ENCODE results near the gene KLF2.

Gene KLF2

GRCh38 chr19:16368385-16369305, 44.0 kb downstream of the KLF2 start:
- H3K4me3 ChIP-seq (ENCODE audit: low read length), result no peak overlapping the region
- H3K9me3 ChIP-seq (ENCODE audit: insufficient read depth, low read depth, low read length), result no peaks in the 10 kb centered on the region
- no peaks in the 10 kb centered on the region for H3K27me3 ChIP-seq (ENCODE audit: insufficient read depth, low read length)
- peaks cover 8% of the 10 kb centered on the region; the same call in 1 of the 2 replicates for H3K4me1 ChIP-seq (ENCODE audit: insufficient read depth, low read length)
- H3K27ac ChIP-seq (ENCODE audit: low read length), result no peak overlapping the region
- peaks cover 12% of the 10 kb centered on the region; the same call in 1 of the 2 replicates for H3K36me3 ChIP-seq (ENCODE audit: insufficient read depth, low read depth, low read length)
- no peak overlapping the region for H3K9ac ChIP-seq (ENCODE audit: low read depth, low read length)

- Histone ChIP-seq H3K9ac (ENCODE audit: low read depth, low read length) (no peak overlapping the region), H3K4me3 (ENCODE audit: low read length) (no peak overlapping the region), H3K9me3 (ENCODE audit: insufficient read depth, low read depth, low read length) (no peaks in the 10 kb centered on the region), H3K27ac (ENCODE audit: low read length) (no peak overlapping the region), H3K4me1 (ENCODE audit: insufficient read depth, low read length) (peaks cover 8% of the 10 kb centered on the region; the same call in 1 of the 2 replicates), H3K36me3 (ENCODE audit: insufficient read depth, low read depth, low read length) (peaks cover 18% of the 10 kb centered on the region; the same call in 1 of the 2 replicates), H3K27me3 (ENCODE audit: insufficient read depth, low read length) (no peaks in the 10 kb centered on the region)
These were observed 44.7 kb downstream of the KLF2 start for GRCh38 chr19:16369306-16369663.

GRCh38 chr19:16369664-16370576, 45.3 kb downstream of the KLF2 start:
- Histone ChIP-seq H3K27ac (ENCODE audit: low read length) (no peak overlapping the region), H3K9me3 (ENCODE audit: insufficient read depth, low read depth, low read length) (no peaks in the 10 kb centered on the region), H3K36me3 (ENCODE audit: insufficient read depth, low read depth, low read length) (peaks cover 24% of the 10 kb centered on the region), H3K9ac (ENCODE audit: low read depth, low read length) (no peak overlapping the region), H3K27me3 (ENCODE audit: insufficient read depth, low read length) (no peaks in the 10 kb centered on the region), H3K4me1 (ENCODE audit: insufficient read depth, low read length) (peaks cover 8% of the 10 kb centered on the region; the same call in 1 of the 2 replicates), H3K4me3 (ENCODE audit: low read length) (no peak overlapping the region)

- Histone ChIP-seq H3K36me3 (ENCODE audit: insufficient read depth, low read depth, low read length) (peaks cover 33% of the 10 kb centered on the region), H3K27me3 (ENCODE audit: insufficient read depth, low read length) (no peaks in the 10 kb centered on the region), H3K27ac (ENCODE audit: low read length) (no peak overlapping the region), H3K4me3 (ENCODE audit: low read length) (no peak overlapping the region), H3K4me1 (ENCODE audit: insufficient read depth, low read length) (peaks cover 8% of the 10 kb centered on the region; the same call in 1 of the 2 replicates), H3K9me3 (ENCODE audit: insufficient read depth, low read depth, low read length) (no peaks in the 10 kb centered on the region), H3K9ac (ENCODE audit: low read depth, low read length) (no peak overlapping the region)
These were observed 46.2 kb downstream of the KLF2 start for GRCh38 chr19:16370641-16371391.

- H3K9ac ChIP-seq (ENCODE audit: low read depth, low read length), result no peak overlapping the region
- H3K36me3 ChIP-seq (ENCODE audit: insufficient read depth, low read depth, low read length), result peaks cover 40% of the 10 kb centered on the region
- no peak overlapping the region for H3K4me3 ChIP-seq (ENCODE audit: low read length)
- H3K9me3 ChIP-seq (ENCODE audit: insufficient read depth, low read depth, low read length), result no peaks in the 10 kb centered on the region
- H3K4me1 ChIP-seq (ENCODE audit: insufficient read depth, low read length), result peaks cover 5% of the 10 kb centered on the region; the same call in 1 of the 2 replicates
- no peak overlapping the region for H3K27ac ChIP-seq (ENCODE audit: low read length)
- H3K27me3 ChIP-seq (ENCODE audit: insufficient read depth, low read length), result no peaks in the 10 kb centered on the region
These were observed 46.9 kb downstream of the KLF2 start for GRCh38 chr19:16371540-16371986.

- no peaks in the 10 kb centered on the region for H3K4me1 ChIP-seq (ENCODE audit: insufficient read depth, low read length)
- H3K9ac ChIP-seq (ENCODE audit: low read depth, low read length), result no peak overlapping the region
- H3K36me3 ChIP-seq (ENCODE audit: insufficient read depth, low read depth, low read length), result peaks cover 46% of the 10 kb centered on the region
- no peak overlapping the region for H3K4me3 ChIP-seq (ENCODE audit: low read length)
- H3K27ac ChIP-seq (ENCODE audit: low read length), result no peak overlapping the region
- no peaks in the 10 kb centered on the region for H3K27me3 ChIP-seq (ENCODE audit: insufficient read depth, low read length)
- H3K9me3 ChIP-seq (ENCODE audit: insufficient read depth, low read depth, low read length), result no peaks in the 10 kb centered on the region
These were observed 47.7 kb downstream of the KLF2 start for GRCh38 chr19:16372065-16372915.

GRCh38 chr19:16373079-16373478, 48.5 kb downstream of the KLF2 start:
- Histone ChIP-seq H3K9me3 (ENCODE audit: insufficient read depth, low read depth, low read length) (no peaks in the 10 kb centered on the region), H3K4me1 (ENCODE audit: insufficient read depth, low read length) (no peaks in the 10 kb centered on the region), H3K9ac (ENCODE audit: low read depth, low read length) (no peak overlapping the region), H3K27ac (ENCODE audit: low read length) (no peak overlapping the region), H3K36me3 (ENCODE audit: insufficient read depth, low read depth, low read length) (peaks cover 53% of the 10 kb centered on the region), H3K4me3 (ENCODE audit: low read length) (no peak overlapping the region), H3K27me3 (ENCODE audit: insufficient read depth, low read length) (no peaks in the 10 kb centered on the region)

GRCh38 chr19:16373532-16373931, 48.9 kb downstream of the KLF2 start:
- no peaks in the 10 kb centered on the region for H3K27me3 ChIP-seq (ENCODE audit: insufficient read depth, low read length)
- no peak overlapping the region for H3K9ac ChIP-seq (ENCODE audit: low read depth, low read length)
- no peaks in the 10 kb centered on the region for H3K4me1 ChIP-seq (ENCODE audit: insufficient read depth, low read length)
- peaks cover 53% of the 10 kb centered on the region for H3K36me3 ChIP-seq (ENCODE audit: insufficient read depth, low read depth, low read length)
- no peak overlapping the region for H3K27ac ChIP-seq (ENCODE audit: low read length)
- no peak overlapping the region for H3K4me3 ChIP-seq (ENCODE audit: low read length)
- H3K9me3 ChIP-seq (ENCODE audit: insufficient read depth, low read depth, low read length), result no peaks in the 10 kb centered on the region

GRCh38 chr19:16373989-16374388, 49.4 kb downstream of the KLF2 start:
- peaks cover 53% of the 10 kb centered on the region for H3K36me3 ChIP-seq (ENCODE audit: insufficient read depth, low read depth, low read length)
- H3K9ac ChIP-seq (ENCODE audit: low read depth, low read length), result no peak overlapping the region
- H3K4me3 ChIP-seq (ENCODE audit: low read length), result no peak overlapping the region
- H3K27me3 ChIP-seq (ENCODE audit: insufficient read depth, low read length), result no peaks in the 10 kb centered on the region
- H3K27ac ChIP-seq (ENCODE audit: low read length), result no peak overlapping the region
- H3K9me3 ChIP-seq (ENCODE audit: insufficient read depth, low read depth, low read length), result no peaks in the 10 kb centered on the region
- no peaks in the 10 kb centered on the region for H3K4me1 ChIP-seq (ENCODE audit: insufficient read depth, low read length)

- Histone ChIP-seq H3K9me3 (ENCODE audit: insufficient read depth, low read depth, low read length) (no peaks in the 10 kb centered on the region), H3K36me3 (ENCODE audit: insufficient read depth, low read depth, low read length) (peaks cover 53% of the 10 kb centered on the region), H3K4me1 (ENCODE audit: insufficient read depth, low read length) (no peaks in the 10 kb centered on the region), H3K4me3 (ENCODE audit: low read length) (no peak overlapping the region), H3K9ac (ENCODE audit: low read depth, low read length) (no peak overlapping the region), H3K27ac (ENCODE audit: low read length) (no peak overlapping the region), H3K27me3 (ENCODE audit: insufficient read depth, low read length) (no peaks in the 10 kb centered on the region)
These were observed 49.8 kb downstream of the KLF2 start for GRCh38 chr19:16374436-16374835.
